Body of pancreas (tissue), 4 donors: ENCODE measurements around the gene TBC1D17. TPM values are rescaled to one million over a fixed set of nuclear protein-coding genes. Genes with fewer than 3 reads are reported as not detected.

Experiments used
- ATAC-seq: fragments of 150-250 bp; one replicate; pipeline ENCODE4 v1.9.1; 2016
- DNase-seq, 4 donors: peaks; one replicate each; pipeline ENCODE4 v3.0.0-alpha.2; 2019
- H3K27ac ChIP-seq, 4 donors: fragments of 200-600 bp; sonication (generic); 1 replicate in 3 of 4; 2 replicates in 1 of 4; pipeline versions ENCODE4 v1.5.1 to v1.6.1; 2016 to 2019; ENCODE audit warnings: mild to moderate bottlenecking in 1 of 4, mixed read lengths in 1 of 4, moderate library complexity in 1 of 4
- H3K27me3 ChIP-seq, 2 donors: fragments of 200-600 bp; sonication (generic); one replicate each; pipeline ENCODE4 v1.6.0; 2016; ENCODE audit warnings: mild to moderate bottlenecking in 1 of 2
- H3K36me3 ChIP-seq, 2 donors: fragments of 200-600 bp; sonication (generic); replicated peaks in 1 of 2; 2 replicates each; pipeline ENCODE4 v1.5.1; 2016; ENCODE audit warnings: low read depth in 2 of 2; ENCODE audit not compliant: insufficient read depth in 1 of 2
- H3K4me1 ChIP-seq: fragments of 200-600 bp; sonication (generic); one replicate; pipeline ENCODE4 v1.6.0; 2016
- H3K4me3 ChIP-seq, 2 donors: fragments of 200-600 bp; sonication (generic); 1 replicate in 1 of 2; 2 replicates in 1 of 2; pipeline ENCODE4 v1.5.1; 2016 to 2019
- H3K9me3 ChIP-seq, 3 donors: fragments of 200-600 bp; sonication (generic); 1 replicate in 2 of 3; 2 replicates in 1 of 3; pipeline ENCODE4 v1.5.1; 2016
- CTCF ChIP-seq, 7 experiments: fragments of 450-650 bp in 4 of 7; fragments of 200-600 bp in 3 of 7; sonication (generic) in 3 of 7; IDR thresholded peaks; one replicate each; pipeline ENCODE4 v1.5.1; 2016 to 2019; ENCODE audit warnings: antibody characterized with exemption in 7 of 7
- POLR2A ChIP-seq, 3 donors: fragments of 450-650 bp; IDR thresholded peaks; one replicate each; pipeline ENCODE4 v1.6.1; 2016; ENCODE audit warnings: antibody characterized with exemption in 3 of 3, mild to moderate bottlenecking in 2 of 3
- WGBS, 2 donors: methylation state at CpG; one replicate each; pipeline ENCODE4 v1.1.5; 2017; 5-methylcytosine and 5-hydroxymethylcytosine counted together
- intact Hi-C: fragments of 100-400 bp; cut with DNase I; formaldehyde crosslinking; loops from one replicate; pipeline ENCODE4 v1.15.1; 2023
- microRNA-seq, 2 donors: library from miRNA; unstranded; fragments of <30 nt; microRNA quantifications; one replicate each; pipeline ENCODE4, GENCODE V29; 2016; ENCODE audit warnings: borderline number of aligned reads in 2 of 2, borderline replicate concordance in 2 of 2
- small RNA-seq: library from RNA; depleted of rRNA; stranded (forward); fragments of <200 nt; gene quantifications from one replicate; pipeline ENCODE3, GENCODE V24; 2016
- total RNA-seq, 2 donors: library from RNA; depleted of rRNA; stranded (reverse); fragments of >200 nt; gene quantifications; one replicate each; pipeline ENCODE4 v1.1.0, GENCODE V29; 2016

Gene TBC1D17
- total RNA-seq, 2 donors from 2014 or later, result 25.9 to 37.6 TPM

- WGBS, 2 donors, result 8 to 20% methylated on average over 1 to 35 of the region's 35 CpGs
- ATAC-seq (peak; percentile 88), DNase-seq (peak; percentile 78 to 85 (median 80))
- intact Hi-C loops, result no loop called here
- no peaks in the 10 kb centered on the region for H3K36me3 ChIP-seq
- peak overlapping the region in 2 of 4 donors; percentile 51 to 64 for H3K27ac ChIP-seq
- no peaks in the 10 kb centered on the region for H3K27me3 ChIP-seq
- TF ChIP-seq CTCF (IDR thresholded peaks at IDR 0.05), result peak; percentile 87 to 97 (median 95)
- TF ChIP-seq POLR2A (IDR thresholded peaks at IDR 0.05), result no peak
- H3K9me3 ChIP-seq, result no peaks in the 10 kb centered on the region
- H3K4me1 ChIP-seq, result peaks cover 47% of the 10 kb centered on the region
- no peak overlapping the region for H3K4me3 ChIP-seq
These were observed 60.4 kb downstream of the TBC1D17 start for GRCh38 chr19:49937750-49938381.

Small RNA genes within 50 kb of the gene (microRNA-seq; reads per million reads assigned to microRNA genes)
- 1.8 to 2.8 reads per million in 2 donors for gene MIR4749
- 0.47 to 0.90 reads per million in 2 donors for gene MIR4750
- 0 reads per million in 2 donors for gene MIR6800

Small RNA genes within 50 kb of the gene (small RNA-seq; reads per million reads assigned to genes)
- gene MIR4749, result not detected

Other genes starting within 250 kb of the TBC1D17 start
- 10 to 100 TPM; 10.9 to 17.9 TPM for gene RRAS, start 237.6 kb upstream of the TBC1D17 start, total RNA-seq
- gene SCAF1, start 235.5 kb upstream of the TBC1D17 start, total RNA-seq, result 10 to 100 TPM; 16.1 to 36.6 TPM
- 100 to 1,000 TPM in 1 of 2 donors, 10 to 100 TPM in 1; 46.7 to 134 TPM for gene IRF3, start 211.8 kb upstream of the TBC1D17 start, total RNA-seq
- 1 to 10 TPM; 3.6 to 5.6 TPM for gene BCL2L12, start 211.8 kb upstream of the TBC1D17 start, total RNA-seq
- 10 to 100 TPM; 45.4 to 71.2 TPM for gene PRMT1, start 200.4 kb upstream of the TBC1D17 start, total RNA-seq
- gene ADM5, start 188.1 kb upstream of the TBC1D17 start, total RNA-seq, result 1 to 10 TPM in 1 of 2 donors, not detected in 1; 1.6 TPM
- gene CPT1C, start 186.6 kb upstream of the TBC1D17 start, total RNA-seq, result 1 to 10 TPM in 1 of 2 donors, under 1 TPM in 1; 0.66 to 3.4 TPM
- under 1 TPM in 1 of 2 donors, not detected in 1; 0.52 TPM for gene TSKS, start 114.4 kb upstream of the TBC1D17 start, total RNA-seq
- 10 to 100 TPM; 43.5 to 45.9 TPM for gene AP2A1, start 110.7 kb upstream of the TBC1D17 start, total RNA-seq
- 10 to 100 TPM in 1 of 2 donors, 1 to 10 TPM in 1; 8.9 to 24.1 TPM for gene FUZ, start 64.4 kb upstream of the TBC1D17 start, total RNA-seq
- 10 to 100 TPM; 15.8 to 16.9 TPM for gene MED25, start 59.4 kb upstream of the TBC1D17 start, total RNA-seq
- gene PTOV1, start 26.5 kb upstream of the TBC1D17 start, total RNA-seq, result 10 to 100 TPM; 69.0 to 70.2 TPM
- gene PNKP, start 10.1 kb upstream of the TBC1D17 start, total RNA-seq, result 100 to 1,000 TPM in 1 of 2 donors, 10 to 100 TPM in 1; 59.7 to 122 TPM
- gene AKT1S1, start 347 bp upstream of the TBC1D17 start, total RNA-seq, result 10 to 100 TPM in 1 of 2 donors, 1 to 10 TPM in 1; 7.5 to 20.1 TPM
- under 1 TPM in 1 of 2 donors, not detected in 1; 0.52 TPM for gene IL4I1, start 19.2 kb downstream of the TBC1D17 start, total RNA-seq
- gene ATF5, start 51.5 kb downstream of the TBC1D17 start, total RNA-seq, result 10 to 100 TPM in 1 of 2 donors, 1 to 10 TPM in 1; 4.7 to 12.2 TPM
- gene NUP62, start 51.8 kb downstream of the TBC1D17 start, total RNA-seq, result 10 to 100 TPM; 17.9 to 21.8 TPM
- gene SIGLEC11, start 83.5 kb downstream of the TBC1D17 start, total RNA-seq, result 10 to 100 TPM in 1 of 2 donors, 1 to 10 TPM in 1; 1.3 to 12.5 TPM
- gene VRK3, start 147.7 kb downstream of the TBC1D17 start, total RNA-seq, result 10 to 100 TPM; 32.7 to 33.3 TPM
- gene ZNF473, start 148.3 kb downstream of the TBC1D17 start, total RNA-seq, result 1 to 10 TPM; 4.9 to 5.4 TPM